HEK293 (cell line): Measurements from ENCODE around the gene PEAK3.

Source experiments
- CTCF ChIP-seq: fragments of 450-650 bp; formaldehyde crosslinking; IDR thresholded peaks from 2 replicates; pipeline ENCODE4 v1.5.1; 2016; ENCODE audit warnings: missing biosample characterization, missing genetic modification characterization
- IKZF3 ChIP-seq: fragments of 450-650 bp; IDR thresholded peaks from 2 replicates; pipeline ENCODE4 v1.5.0; 2018; ENCODE audit warnings: missing biosample characterization, mild to moderate bottlenecking, missing genetic modification characterization, moderate library complexity
- PRDM4 ChIP-seq: fragments of 450-650 bp; formaldehyde crosslinking; IDR thresholded peaks from 2 replicates; pipeline ENCODE4 v1.5.1; 2017; ENCODE audit warnings: missing biosample characterization, missing genetic modification characterization
- SP3 ChIP-seq: fragments of 450-650 bp; formaldehyde crosslinking; IDR thresholded peaks from 2 replicates; pipeline ENCODE4 v1.5.1; 2016; ENCODE audit warnings: missing biosample characterization, missing genetic modification characterization
- WT1 ChIP-seq: fragments of 450-650 bp; formaldehyde crosslinking; IDR thresholded peaks from 2 replicates; pipeline ENCODE4 v1.5.1; 2016; ENCODE audit warnings: missing biosample characterization, missing genetic modification characterization
- ZBTB11 ChIP-seq: fragments of 450-650 bp; formaldehyde crosslinking; conservative IDR thresholded peaks from 2 replicates; pipeline ENCODE4 v1.5.1; 2016; ENCODE audit warnings: low read depth, missing biosample characterization, missing genetic modification characterization
- ZBTB49 ChIP-seq: fragments of 450-650 bp; formaldehyde crosslinking; IDR thresholded peaks from 2 replicates; pipeline ENCODE4 v1.5.1; 2016; ENCODE audit warnings: missing biosample characterization, missing genetic modification characterization, low read depth
- ZBTB8A ChIP-seq: fragments of 450-650 bp; formaldehyde crosslinking; IDR thresholded peaks from 2 replicates; pipeline ENCODE4 v1.5.1; 2016; ENCODE audit warnings: missing biosample characterization, missing genetic modification characterization
- ZNF10 ChIP-seq: fragments of 450-650 bp; formaldehyde crosslinking; IDR thresholded peaks from 2 replicates; pipeline ENCODE4 v1.5.1; 2017; ENCODE audit warnings: missing biosample characterization, missing genetic modification characterization
- ZNF121 ChIP-seq: fragments of 450-650 bp; formaldehyde crosslinking; IDR thresholded peaks from 2 replicates; pipeline ENCODE4 v1.5.1; 2016; ENCODE audit warnings: missing biosample characterization, missing genetic modification characterization
- ZNF16 ChIP-seq: fragments of 450-650 bp; formaldehyde crosslinking; IDR thresholded peaks from 2 replicates; pipeline ENCODE4 v1.5.1; 2016; ENCODE audit warnings: low read depth, missing biosample characterization, missing genetic modification characterization
- ZNF175 ChIP-seq: fragments of 450-650 bp; formaldehyde crosslinking; IDR thresholded peaks from 2 replicates; pipeline ENCODE4 v1.5.1; 2016; ENCODE audit warnings: missing biosample characterization, missing genetic modification characterization
- ZNF280D ChIP-seq: fragments of 450-650 bp; formaldehyde crosslinking; IDR thresholded peaks from 2 replicates; pipeline ENCODE4 v1.5.1; 2016; ENCODE audit warnings: missing biosample characterization, missing genetic modification characterization
- ZNF354C ChIP-seq: fragments of 450-650 bp; formaldehyde crosslinking; IDR thresholded peaks from 2 replicates; pipeline ENCODE4 v1.5.1; 2016; ENCODE audit warnings: missing biosample characterization, missing genetic modification characterization, low read depth, borderline replicate concordance
- ZNF514 ChIP-seq: fragments of 450-650 bp; formaldehyde crosslinking; IDR thresholded peaks from 2 replicates; pipeline ENCODE4 v1.5.1; 2016; ENCODE audit warnings: missing biosample characterization, missing genetic modification characterization
- ZNF555 ChIP-seq: fragments of 450-650 bp; formaldehyde crosslinking; conservative IDR thresholded peaks from 2 replicates; pipeline ENCODE4 v1.5.1; 2017; ENCODE audit warnings: missing biosample characterization, mild to moderate bottlenecking, missing genetic modification characterization, inconsistent platforms
- ZNF558 ChIP-seq: fragments of 450-650 bp; formaldehyde crosslinking; IDR thresholded peaks from 2 replicates; pipeline ENCODE4 v1.5.1; 2016; ENCODE audit warnings: missing biosample characterization, missing genetic modification characterization
- ZNF621 ChIP-seq: fragments of 450-650 bp; formaldehyde crosslinking; IDR thresholded peaks from 2 replicates; pipeline ENCODE4 v1.5.1; 2017; ENCODE audit warnings: missing biosample characterization, missing genetic modification characterization
- ZNF645 ChIP-seq: fragments of 450-650 bp; formaldehyde crosslinking; IDR thresholded peaks from 2 replicates; pipeline ENCODE4; 2016; ENCODE audit warnings: missing biosample characterization, missing genetic modification characterization
- ZNF664 ChIP-seq: fragments of 450-650 bp; formaldehyde crosslinking; IDR thresholded peaks from 2 replicates; pipeline ENCODE4 v1.5.1; 2016; ENCODE audit warnings: missing biosample characterization, missing genetic modification characterization
- ZNF837 ChIP-seq: fragments of 450-650 bp; formaldehyde crosslinking; IDR thresholded peaks from 2 replicates; pipeline ENCODE4 v1.5.1; 2016; ENCODE audit warnings: missing biosample characterization, missing genetic modification characterization
- ZSCAN16 ChIP-seq: fragments of 450-650 bp; formaldehyde crosslinking; IDR thresholded peaks from 2 replicates; pipeline ENCODE4 v1.5.1; 2016; ENCODE audit warnings: missing biosample characterization, missing genetic modification characterization
- ZSCAN23 ChIP-seq: fragments of 450-650 bp; formaldehyde crosslinking; IDR thresholded peaks from 2 replicates; pipeline ENCODE4 v1.5.1; 2016; ENCODE audit warnings: missing biosample characterization, missing genetic modification characterization
- ZXDB ChIP-seq: fragments of 450-650 bp; formaldehyde crosslinking; IDR thresholded peaks from 2 replicates; pipeline ENCODE4 v1.5.1; 2016; ENCODE audit warnings: missing biosample characterization, missing genetic modification characterization

Gene PEAK3

GRCh38 chr19:2236314-2237050 lies 45.5 kb downstream of the PEAK3 start, which contains the start of the genes PLEKHJ1 and SF3A2 (continued):
- TF ChIP-seq ZBTB11 = peak; percentile 92
- peak; percentile 100 for TF ChIP-seq CTCF
- no peak for TF ChIP-seq ZBTB49 (tag by site-specific recombination)
- no peak for TF ChIP-seq ZNF175 (tag by site-specific recombination)
- no peak for TF ChIP-seq ZNF354C
- no peak for TF ChIP-seq ZNF621 (tag by site-specific recombination)
- TF ChIP-seq ZSCAN16 (tag by site-specific recombination) = peak; percentile 70
- no peak for TF ChIP-seq ZNF121 (tag by site-specific recombination)
- TF ChIP-seq ZNF645 (tag by site-specific recombination) = no peak
- TF ChIP-seq ZBTB8A (tag by site-specific recombination) = peak; percentile 58; the same call in 1 of the 2 replicates
- TF ChIP-seq ZSCAN23 (tag by site-specific recombination) = no peak
- no peak for TF ChIP-seq ZNF555 (tag by site-specific recombination)
- no peak for TF ChIP-seq WT1 (tag by site-specific recombination)
- TF ChIP-seq ZNF514 (tag by site-specific recombination) = no peak
- peak; percentile 86 for TF ChIP-seq SP3 (tag by site-specific recombination)
- no peak for TF ChIP-seq ZNF16
- peak; percentile 89 for TF ChIP-seq ZXDB (tag by site-specific recombination)
- TF ChIP-seq IKZF3 = 0 out of 2 replicates have a peak, but pooled peaks have one; percentile 18
- no peak for TF ChIP-seq ZNF280D (tag by site-specific recombination)
- TF ChIP-seq ZNF837 = no peak
- 0 out of 2 replicates have a peak, but pooled peaks have one; percentile 15 for TF ChIP-seq PRDM4 (tag by site-specific recombination)
- 0 out of 2 replicates have a peak, but pooled peaks have one; percentile 23 for TF ChIP-seq ZNF10 (tag by site-specific recombination)
- TF ChIP-seq ZNF664 = no peak
- no peak for TF ChIP-seq ZNF558 (tag by site-specific recombination)
